ENCODE results near the gene RAD51B.

Gene RAD51B

GRCh38 chr14:68473069-68473468, 653.5 kb downstream of the RAD51B start:
- Histone ChIP-seq H3K9ac (ENCODE audit: low read depth in 1 of 2, low read length in 2 of 2) (no peak overlapping the region), H3K27me3 (ENCODE audit: control insufficient read depth in 1 of 2, insufficient read depth in 2 of 2, low read length in 2 of 2) (no peaks in the 10 kb centered on the region), H3K27ac (ENCODE audit: low read depth, low read length) (no peak overlapping the region), H3K4me3 (ENCODE audit: low read depth in 1 of 2, low read length in 2 of 2) (no peak overlapping the region), H3K4me1 (ENCODE audit: control insufficient read depth in 1 of 2, insufficient read depth in 2 of 2, low read length in 2 of 2) (peaks cover 0 to 9% of the 10 kb centered on the region in 2 donors), H3K36me3 (ENCODE audit: control insufficient read depth in 1 of 2, insufficient read depth in 2 of 2, low read length in 2 of 2) (no peaks in the 10 kb centered on the region), H3K9me3 (ENCODE audit: control insufficient read depth in 1 of 2, low read length in 2 of 2) (no peaks in the 10 kb centered on the region)

GRCh38 chr14:68473794-68474193, 654.2 kb downstream of the RAD51B start:
- H3K27me3 ChIP-seq (ENCODE audit: control insufficient read depth in 1 of 2, insufficient read depth in 2 of 2, low read length in 2 of 2): no peaks in the 10 kb centered on the region
- H3K4me1 ChIP-seq (ENCODE audit: control insufficient read depth in 1 of 2, insufficient read depth in 2 of 2, low read length in 2 of 2): peaks cover 0 to 4% of the 10 kb centered on the region in 2 donors
- no peaks in the 10 kb centered on the region for H3K36me3 ChIP-seq (ENCODE audit: control insufficient read depth in 1 of 2, insufficient read depth in 2 of 2, low read length in 2 of 2)
- H3K4me3 ChIP-seq (ENCODE audit: low read depth in 1 of 2, low read length in 2 of 2): no peak overlapping the region
- H3K9me3 ChIP-seq (ENCODE audit: control insufficient read depth in 1 of 2, low read length in 2 of 2): no peaks in the 10 kb centered on the region
- H3K27ac ChIP-seq (ENCODE audit: low read depth, low read length): no peak overlapping the region
- no peak overlapping the region for H3K9ac ChIP-seq (ENCODE audit: low read depth in 1 of 2, low read length in 2 of 2)

- H3K27ac ChIP-seq (ENCODE audit: low read depth, low read length): no peak overlapping the region
- no peaks in the 10 kb centered on the region for H3K36me3 ChIP-seq (ENCODE audit: control insufficient read depth in 1 of 2, insufficient read depth in 2 of 2, low read length in 2 of 2)
- H3K4me1 ChIP-seq (ENCODE audit: control insufficient read depth in 1 of 2, insufficient read depth in 2 of 2, low read length in 2 of 2): no peaks in the 10 kb centered on the region
Observed at GRCh38 chr14:68474741-68475140, 655.2 kb downstream of the RAD51B start.

GRCh38 chr14:68475802-68476201, 656.2 kb downstream of the RAD51B start:
- no peak overlapping the region for H3K4me3 ChIP-seq (ENCODE audit: low read depth in 1 of 2, low read length in 2 of 2)
- H3K9ac ChIP-seq (ENCODE audit: low read depth in 1 of 2, low read length in 2 of 2): no peak overlapping the region
- H3K36me3 ChIP-seq (ENCODE audit: control insufficient read depth in 1 of 2, insufficient read depth in 2 of 2, low read length in 2 of 2): no peaks in the 10 kb centered on the region
- no peak overlapping the region for H3K27ac ChIP-seq (ENCODE audit: low read depth, low read length)
- H3K4me1 ChIP-seq (ENCODE audit: control insufficient read depth in 1 of 2, insufficient read depth in 2 of 2, low read length in 2 of 2): no peaks in the 10 kb centered on the region
- no peaks in the 10 kb centered on the region for H3K9me3 ChIP-seq (ENCODE audit: control insufficient read depth in 1 of 2, low read length in 2 of 2)
- H3K27me3 ChIP-seq (ENCODE audit: control insufficient read depth in 1 of 2, insufficient read depth in 2 of 2, low read length in 2 of 2): no peaks in the 10 kb centered on the region

More at GRCh38 chr14:68474741-68475140, 655.2 kb downstream of the RAD51B start:
- no peak overlapping the region for H3K9ac ChIP-seq (ENCODE audit: low read depth in 1 of 2, low read length in 2 of 2)
- no peaks in the 10 kb centered on the region for H3K27me3 ChIP-seq (ENCODE audit: control insufficient read depth in 1 of 2, insufficient read depth in 2 of 2, low read length in 2 of 2)
- H3K4me3 ChIP-seq (ENCODE audit: low read depth in 1 of 2, low read length in 2 of 2): no peak overlapping the region
- no peaks in the 10 kb centered on the region for H3K9me3 ChIP-seq (ENCODE audit: control insufficient read depth in 1 of 2, low read length in 2 of 2)

- Histone ChIP-seq H3K4me1 (ENCODE audit: control insufficient read depth in 1 of 2, insufficient read depth in 2 of 2, low read length in 2 of 2) (no peaks in the 10 kb centered on the region), H3K27ac (ENCODE audit: low read depth, low read length) (no peak overlapping the region), H3K36me3 (ENCODE audit: control insufficient read depth in 1 of 2, insufficient read depth in 2 of 2, low read length in 2 of 2) (no peaks in the 10 kb centered on the region), H3K4me3 (ENCODE audit: low read depth in 1 of 2, low read length in 2 of 2) (no peak overlapping the region), H3K27me3 (ENCODE audit: control insufficient read depth in 1 of 2, insufficient read depth in 2 of 2, low read length in 2 of 2) (no peaks in the 10 kb centered on the region), H3K9ac (ENCODE audit: low read depth in 1 of 2, low read length in 2 of 2) (no peak overlapping the region), H3K9me3 (ENCODE audit: control insufficient read depth in 1 of 2, low read length in 2 of 2) (no peaks in the 10 kb centered on the region)
Observed at GRCh38 chr14:68476212-68477109, 656.9 kb downstream of the RAD51B start.

GRCh38 chr14:68477110-68477455, 657.5 kb downstream of the RAD51B start:
- Histone ChIP-seq H3K4me3 (ENCODE audit: low read depth in 1 of 2, low read length in 2 of 2) (no peak overlapping the region), H3K4me1 (ENCODE audit: control insufficient read depth in 1 of 2, insufficient read depth in 2 of 2, low read length in 2 of 2) (peaks cover 0 to 4% of the 10 kb centered on the region in 2 donors), H3K9me3 (ENCODE audit: control insufficient read depth in 1 of 2, low read length in 2 of 2) (no peaks in the 10 kb centered on the region), H3K27ac (ENCODE audit: low read depth, low read length) (no peak overlapping the region), H3K36me3 (ENCODE audit: control insufficient read depth in 1 of 2, insufficient read depth in 2 of 2, low read length in 2 of 2) (no peaks in the 10 kb centered on the region), H3K27me3 (ENCODE audit: control insufficient read depth in 1 of 2, insufficient read depth in 2 of 2, low read length in 2 of 2) (no peaks in the 10 kb centered on the region), H3K9ac (ENCODE audit: low read depth in 1 of 2, low read length in 2 of 2) (no peak overlapping the region)

- no peak overlapping the region for H3K27ac ChIP-seq (ENCODE audit: low read depth, low read length)
- H3K36me3 ChIP-seq (ENCODE audit: control insufficient read depth in 1 of 2, insufficient read depth in 2 of 2, low read length in 2 of 2): no peaks in the 10 kb centered on the region
- H3K27me3 ChIP-seq (ENCODE audit: control insufficient read depth in 1 of 2, insufficient read depth in 2 of 2, low read length in 2 of 2): no peaks in the 10 kb centered on the region
- H3K9me3 ChIP-seq (ENCODE audit: control insufficient read depth in 1 of 2, low read length in 2 of 2): no peaks in the 10 kb centered on the region
- H3K4me3 ChIP-seq (ENCODE audit: low read depth in 1 of 2, low read length in 2 of 2): no peak overlapping the region
- H3K9ac ChIP-seq (ENCODE audit: low read depth in 1 of 2, low read length in 2 of 2): no peak overlapping the region
- peaks cover 0 to 7% of the 10 kb centered on the region in 2 donors for H3K4me1 ChIP-seq (ENCODE audit: control insufficient read depth in 1 of 2, insufficient read depth in 2 of 2, low read length in 2 of 2)
Observed at GRCh38 chr14:68477461-68478085, 658.0 kb downstream of the RAD51B start.

- H3K9me3 ChIP-seq (ENCODE audit: control insufficient read depth in 1 of 2, low read length in 2 of 2): no peaks in the 10 kb centered on the region
- H3K36me3 ChIP-seq (ENCODE audit: control insufficient read depth in 1 of 2, insufficient read depth in 2 of 2, low read length in 2 of 2): no peaks in the 10 kb centered on the region
- no peak overlapping the region for H3K27ac ChIP-seq (ENCODE audit: low read depth, low read length)
- no peak overlapping the region for H3K9ac ChIP-seq (ENCODE audit: low read depth in 1 of 2, low read length in 2 of 2)
- H3K4me3 ChIP-seq (ENCODE audit: low read depth in 1 of 2, low read length in 2 of 2): no peak overlapping the region
- no peaks in the 10 kb centered on the region for H3K27me3 ChIP-seq (ENCODE audit: control insufficient read depth in 1 of 2, insufficient read depth in 2 of 2, low read length in 2 of 2)
- H3K4me1 ChIP-seq (ENCODE audit: control insufficient read depth in 1 of 2, insufficient read depth in 2 of 2, low read length in 2 of 2): peaks cover 0 to 7% of the 10 kb centered on the region in 2 donors
Observed at GRCh38 chr14:68479247-68479646, 659.7 kb downstream of the RAD51B start.

- no peaks in the 10 kb centered on the region for H3K27me3 ChIP-seq (ENCODE audit: control insufficient read depth in 1 of 2, insufficient read depth in 2 of 2, low read length in 2 of 2)
- no peak overlapping the region for H3K27ac ChIP-seq (ENCODE audit: low read depth, low read length)
- H3K36me3 ChIP-seq (ENCODE audit: control insufficient read depth in 1 of 2, insufficient read depth in 2 of 2, low read length in 2 of 2): no peaks in the 10 kb centered on the region
- H3K9ac ChIP-seq (ENCODE audit: low read depth in 1 of 2, low read length in 2 of 2): no peak overlapping the region
- H3K4me3 ChIP-seq (ENCODE audit: low read depth in 1 of 2, low read length in 2 of 2): no peak overlapping the region
- H3K9me3 ChIP-seq (ENCODE audit: control insufficient read depth in 1 of 2, low read length in 2 of 2): no peaks in the 10 kb centered on the region
- peaks cover 0 to 13% of the 10 kb centered on the region in 2 donors for H3K4me1 ChIP-seq (ENCODE audit: control insufficient read depth in 1 of 2, insufficient read depth in 2 of 2, low read length in 2 of 2)
Observed at GRCh38 chr14:68482018-68482417, 662.4 kb downstream of the RAD51B start.

GRCh38 chr14:68482772-68483395, 663.3 kb downstream of the RAD51B start:
- peaks cover 0 to 13% of the 10 kb centered on the region in 2 donors for H3K4me1 ChIP-seq (ENCODE audit: control insufficient read depth in 1 of 2, insufficient read depth in 2 of 2, low read length in 2 of 2)
- no peak overlapping the region for H3K27ac ChIP-seq (ENCODE audit: low read depth, low read length)
- no peak overlapping the region for H3K4me3 ChIP-seq (ENCODE audit: low read depth in 1 of 2, low read length in 2 of 2)
- H3K9me3 ChIP-seq (ENCODE audit: control insufficient read depth in 1 of 2, low read length in 2 of 2): no peaks in the 10 kb centered on the region
- H3K9ac ChIP-seq (ENCODE audit: low read depth in 1 of 2, low read length in 2 of 2): no peak overlapping the region
- H3K27me3 ChIP-seq (ENCODE audit: control insufficient read depth in 1 of 2, insufficient read depth in 2 of 2, low read length in 2 of 2): no peaks in the 10 kb centered on the region
- H3K36me3 ChIP-seq (ENCODE audit: control insufficient read depth in 1 of 2, insufficient read depth in 2 of 2, low read length in 2 of 2): no peaks in the 10 kb centered on the region
